Measurements from ENCODE around the gene DHODH. TPM values are rescaled to one million over a fixed set of nuclear protein-coding genes. Genes with fewer than 3 reads are reported as not detected.

The DHODH gene
- total and polyA plus RNA-seq, 2 donors (not counting 1 experiment from before 2014, with no cell fraction given) = 7.4 to 11.3 TPM

DNA sequence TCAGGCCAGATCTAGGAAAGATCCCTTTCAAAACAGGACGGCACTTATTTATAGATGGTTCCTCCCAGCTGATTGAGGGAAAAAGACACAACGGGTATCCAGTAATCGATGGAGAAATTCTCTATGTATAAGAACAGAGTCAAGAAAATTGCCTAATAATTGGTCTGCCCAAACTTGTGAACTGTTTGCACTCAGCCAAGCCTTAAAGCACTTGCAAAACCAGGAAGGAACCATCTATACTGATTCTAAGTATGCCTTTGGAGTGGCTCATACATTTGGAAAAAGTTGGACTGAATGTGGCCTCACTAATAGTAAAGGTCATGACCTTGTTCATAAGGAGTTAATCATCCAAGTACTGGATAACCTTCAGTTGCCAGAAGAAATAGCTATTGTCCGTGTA is 60.4 kb downstream of the DHODH start:
- ChIA-PET POLR2A (no interaction called here), CTCF (interaction anchor here (1.4 to 2.0 kb wide), 2 partner anchors 14 to 31 kb away, joined by 4 to 6 read pairs; no protein-coding TSS in a partner anchor)
- H3K4me2 ChIP-seq (replicated peaks; ENCODE audit: low read depth, low read length, poor library complexity, severe bottlenecking) = no peak overlapping the region
- H3K79me2 ChIP-seq (ENCODE audit: control insufficient read depth, insufficient read depth, low read length) = no peaks in the 10 kb centered on the region
- H3K9ac ChIP-seq (ENCODE audit: low read length) = no peak overlapping the region
- no peaks in the 10 kb centered on the region for H3K27me3 Mint-ChIP-seq
- no peaks in the 10 kb centered on the region for H3K4me1 Mint-ChIP-seq
- H2AFZ ChIP-seq (ENCODE audit: insufficient read depth, low read depth, low read length, poor library complexity, severe bottlenecking) = no peak overlapping the region
- H3K4me3 ChIP-seq (ENCODE audit: control extremely low read depth in 1 of 5, extremely low read depth in 1 of 5, insufficient read depth in 1 of 5, low read depth in 2 of 5, low read length in 4 of 5) = no peak overlapping the region
- ATAC-seq (ENCODE audit: low read depth) = no peak
- WGBS (ENCODE audit: insufficient coverage) = 100% methylated on average over 1 of the region's 4 CpGs
- H3K9me3 Mint-ChIP-seq (ENCODE audit: insufficient read depth) = no peaks in the 10 kb centered on the region
- no peak for DNase-seq
- no peak overlapping the region for H3K4me3 Mint-ChIP-seq
- H3K27me3 ChIP-seq (replicated peaks in 1 of 4; ENCODE audit: control extremely low read depth in 1 of 4, control insufficient read depth in 3 of 4, insufficient read depth in 4 of 4, low read length in 3 of 4) = no peaks in the 10 kb centered on the region
- intact Hi-C loops (cut with micrococcal nuclease) = no loop called here
- peaks cover 0 to 4% of the 10 kb centered on the region in 2 experiments for H3K36me3 ChIP-seq (replicated peaks in 1 of 2; ENCODE audit: control extremely low read depth in 1 of 2, control insufficient read depth in 1 of 2, extremely low read depth in 1 of 2, insufficient read depth in 2 of 2, low read length in 1 of 2)
- TF ChIP-seq, protein P1, sequence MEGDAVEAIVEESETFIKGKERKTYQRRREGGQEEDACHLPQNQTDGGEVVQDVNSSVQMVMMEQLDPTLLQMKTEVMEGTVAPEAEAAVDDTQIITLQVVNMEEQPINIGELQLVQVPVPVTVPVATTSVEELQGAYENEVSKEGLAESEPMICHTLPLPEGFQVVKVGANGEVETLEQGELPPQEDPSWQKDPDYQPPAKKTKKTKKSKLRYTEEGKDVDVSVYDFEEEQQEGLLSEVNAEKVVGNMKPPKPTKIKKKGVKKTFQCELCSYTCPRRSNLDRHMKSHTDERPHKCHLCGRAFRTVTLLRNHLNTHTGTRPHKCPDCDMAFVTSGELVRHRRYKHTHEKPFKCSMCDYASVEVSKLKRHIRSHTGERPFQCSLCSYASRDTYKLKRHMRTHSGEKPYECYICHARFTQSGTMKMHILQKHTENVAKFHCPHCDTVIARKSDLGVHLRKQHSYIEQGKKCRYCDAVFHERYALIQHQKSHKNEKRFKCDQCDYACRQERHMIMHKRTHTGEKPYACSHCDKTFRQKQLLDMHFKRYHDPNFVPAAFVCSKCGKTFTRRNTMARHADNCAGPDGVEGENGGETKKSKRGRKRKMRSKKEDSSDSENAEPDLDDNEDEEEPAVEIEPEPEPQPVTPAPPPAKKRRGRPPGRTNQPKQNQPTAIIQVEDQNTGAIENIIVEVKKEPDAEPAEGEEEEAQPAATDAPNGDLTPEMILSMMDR (IDR thresholded peaks at IDR 0.05) = no peak
- no peak overlapping the region for H3K27ac Mint-ChIP-seq
- no peaks in the 10 kb centered on the region for H3K4me1 ChIP-seq (ENCODE audit: control insufficient read depth in 2 of 2, insufficient read depth in 2 of 2, low read length in 2 of 2)
- H3K27ac ChIP-seq (ENCODE audit: low read length in 2 of 2) = no peak overlapping the region
- H4K20me1 ChIP-seq (ENCODE audit: control insufficient read depth, insufficient read depth, low read length, poor library complexity, severe bottlenecking) = no peaks in the 10 kb centered on the region
- H3K9me3 ChIP-seq (ENCODE audit: control extremely low read depth in 1 of 3, control insufficient read depth in 2 of 3, insufficient read depth in 1 of 3, low read length in 2 of 3) = no peaks in the 10 kb centered on the region

DNA sequence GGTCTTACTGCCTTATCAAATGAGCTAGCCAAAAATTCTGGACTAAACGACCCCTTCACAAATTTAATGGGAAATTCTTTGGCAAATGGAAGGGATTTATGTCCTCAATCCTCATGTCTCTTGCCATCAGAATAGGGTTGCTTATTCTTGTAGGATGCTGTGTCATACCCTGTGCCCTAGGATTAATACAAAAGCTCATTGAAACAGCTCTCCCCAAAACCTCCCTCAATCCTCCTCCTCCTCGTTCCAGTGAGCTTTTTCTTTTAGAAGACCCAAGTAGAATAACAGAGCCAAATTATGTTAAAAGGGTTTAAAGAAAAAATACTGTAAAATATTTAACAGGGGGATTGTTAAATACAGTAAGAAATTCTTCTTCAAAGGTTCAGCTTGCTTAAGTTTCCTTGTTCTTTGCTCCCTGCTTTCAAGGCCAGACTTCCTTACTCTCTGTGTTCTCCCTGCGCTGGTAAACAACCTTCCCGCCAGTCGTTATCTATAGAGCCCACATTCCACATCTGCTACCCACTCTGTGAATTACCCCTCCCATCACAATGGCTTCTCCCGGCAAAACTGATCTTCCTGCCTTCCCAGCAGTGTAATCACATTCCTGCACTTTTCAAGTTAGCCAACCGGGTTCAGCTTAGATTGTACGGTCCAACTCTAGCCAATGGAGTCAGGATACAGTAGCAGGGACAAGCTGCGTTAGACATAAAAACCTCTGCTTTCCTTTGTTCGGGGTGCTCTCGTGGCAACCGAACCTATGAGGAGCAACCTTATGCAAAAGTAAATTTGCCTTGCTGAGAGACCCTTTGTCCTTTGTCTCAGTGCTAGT is 64.2 kb downstream of the DHODH start:
- ATAC-seq (ENCODE audit: low read depth) = no peak
- no peak for DNase-seq
- H3K4me3 Mint-ChIP-seq = no peak overlapping the region

More for the DNA sequence above, 64.2 kb downstream of the DHODH start:
- H3K27me3 Mint-ChIP-seq = no peaks in the 10 kb centered on the region
- Histone ChIP-seq H4K20me1 (ENCODE audit: control insufficient read depth, insufficient read depth, low read length, poor library complexity, severe bottlenecking) (no peaks in the 10 kb centered on the region), H3K27ac (ENCODE audit: low read length in 2 of 2) (no peak overlapping the region), H3K79me2 (ENCODE audit: control insufficient read depth, insufficient read depth, low read length) (no peaks in the 10 kb centered on the region), H3K27me3 (replicated peaks in 1 of 4; ENCODE audit: control extremely low read depth in 1 of 4, control insufficient read depth in 3 of 4, insufficient read depth in 4 of 4, low read length in 3 of 4) (no peaks in the 10 kb centered on the region), H3K9ac (ENCODE audit: low read length) (no peak overlapping the region), H3K36me3 (replicated peaks in 1 of 2; ENCODE audit: control extremely low read depth in 1 of 2, control insufficient read depth in 1 of 2, extremely low read depth in 1 of 2, insufficient read depth in 2 of 2, low read length in 1 of 2) (peaks cover 0 to 3% of the 10 kb centered on the region in 2 experiments), H3K9me3 (ENCODE audit: control extremely low read depth in 1 of 3, control insufficient read depth in 2 of 3, insufficient read depth in 1 of 3, low read length in 2 of 3) (no peaks in the 10 kb centered on the region), H2AFZ (ENCODE audit: insufficient read depth, low read depth, low read length, poor library complexity, severe bottlenecking) (no peak overlapping the region), H3K4me1 (ENCODE audit: control insufficient read depth in 2 of 2, insufficient read depth in 2 of 2, low read length in 2 of 2) (no peaks in the 10 kb centered on the region), H3K4me2 (replicated peaks; ENCODE audit: low read depth, low read length, poor library complexity, severe bottlenecking) (no peak overlapping the region), H3K4me3 (ENCODE audit: control extremely low read depth in 1 of 5, extremely low read depth in 1 of 5, insufficient read depth in 1 of 5, low read depth in 2 of 5, low read length in 4 of 5) (no peak overlapping the region)
- no peaks in the 10 kb centered on the region for H3K9me3 Mint-ChIP-seq (ENCODE audit: insufficient read depth)
- ChIA-PET CTCF (no interaction called here), POLR2A (no interaction called here)
- 96% methylated on average over 10 of the region's 12 CpGs for WGBS (ENCODE audit: insufficient coverage)
- intact Hi-C loops (cut with micrococcal nuclease) = no loop called here
- no peak for TF ChIP-seq EZH2 (IDR thresholded peaks at IDR 0.05; ENCODE audit: borderline replicate concordance, insufficient read depth, low read depth, low read length, poor library complexity, severe bottlenecking)
- TF ChIP-seq, protein P1 (IDR thresholded peaks at IDR 0.05) = no peak
- H3K4me1 Mint-ChIP-seq = no peaks in the 10 kb centered on the region
- no peak overlapping the region for H3K27ac Mint-ChIP-seq

Data from B cell (primary cell).